Measurements from ENCODE around the gene SPNS2. TPM values are rescaled to one million over a fixed set of nuclear protein-coding genes. Genes with fewer than 3 reads are reported as not detected.

Gene SPNS2
- 0.24 and 0.47 TPM in 2 replicates for total RNA-seq

GRCh38 chr17:4498461-4499397 lies at the start of gene SPNS2:
Gene SPNS2, plus strand, starts transcription at chr17:4498881. Its CDS starts 167 bp downstream, at chr17:4499048.
- intact Hi-C loops (cut with micrococcal nuclease) = no loop called here

- intact Hi-C loops (cut with micrococcal nuclease) = no loop called here
These were observed 48.9 kb upstream of the SPNS2 start for GRCh38 chr17:4449736-4450135.

- intact Hi-C loops (cut with micrococcal nuclease) = no loop called here
These were observed 47.9 kb upstream of the SPNS2 start for GRCh38 chr17:4450710-4451316.

- intact Hi-C loops (cut with micrococcal nuclease) = no loop called here
These were observed 44.7 kb upstream of the SPNS2 start for GRCh38 chr17:4453812-4454591.

- intact Hi-C loops (cut with micrococcal nuclease) = no loop called here
These were observed 38.0 kb upstream of the SPNS2 start for GRCh38 chr17:4460661-4461060.

- intact Hi-C loops (cut with micrococcal nuclease) = no loop called here
These were observed 34.7 kb upstream of the SPNS2 start for GRCh38 chr17:4463818-4464476.

GRCh38 chr17:4465786-4466185 lies 32.9 kb upstream of the SPNS2 start:
- intact Hi-C loops (cut with micrococcal nuclease) = no loop called here

GRCh38 chr17:4467287-4467686 lies 31.4 kb upstream of the SPNS2 start:
- intact Hi-C loops (cut with micrococcal nuclease) = no loop called here

GRCh38 chr17:4469552-4469951 lies 29.1 kb upstream of the SPNS2 start:
- intact Hi-C loops (cut with micrococcal nuclease) = no loop called here

- intact Hi-C loops (cut with micrococcal nuclease) = no loop called here
These were observed 26.4 kb upstream of the SPNS2 start for GRCh38 chr17:4472286-4472685.

- intact Hi-C loops (cut with micrococcal nuclease) = no loop called here
These were observed 24.6 kb upstream of the SPNS2 start for GRCh38 chr17:4474093-4474492.

GRCh38 chr17:4475001-4475400 lies 23.7 kb upstream of the SPNS2 start:
- intact Hi-C loops (cut with micrococcal nuclease) = no loop called here

- intact Hi-C loops (cut with micrococcal nuclease) = no loop called here
These were observed 23.2 kb upstream of the SPNS2 start for GRCh38 chr17:4475463-4475862.

GRCh38 chr17:4476017-4476416 lies 22.7 kb upstream of the SPNS2 start:
- intact Hi-C loops (cut with micrococcal nuclease) = no loop called here

- intact Hi-C loops (cut with micrococcal nuclease) = no loop called here
These were observed 22.1 kb upstream of the SPNS2 start for GRCh38 chr17:4476511-4477070.

GRCh38 chr17:4477255-4477791 lies 21.4 kb upstream of the SPNS2 start:
- intact Hi-C loops (cut with micrococcal nuclease) = no loop called here

- intact Hi-C loops (cut with micrococcal nuclease) = no loop called here
These were observed 20.3 kb upstream of the SPNS2 start for GRCh38 chr17:4478318-4478830.

GRCh38 chr17:4479340-4479981 lies 19.2 kb upstream of the SPNS2 start:
- intact Hi-C loops (cut with micrococcal nuclease) = no loop called here

- intact Hi-C loops (cut with micrococcal nuclease) = no loop called here
These were observed 18.5 kb upstream of the SPNS2 start for GRCh38 chr17:4479982-4480751.
